C4-2B (cell line): ENCODE measurements around the gene WDR37.
"Not testable (repeated sequence)": the region's sequence is repeated elsewhere in the genome, so short reads cannot be mapped to it uniquely, and the experiment has no call there.

Experiments used
- H3K27ac ChIP-seq: fragments of 450-650 bp; 2 replicates; pipeline ENCODE4 v1.5.1; 2017
- ZFX ChIP-seq: fragments of 450-650 bp; IDR thresholded peaks from 2 replicates; pipeline ENCODE4 v1.6.1; 2017
- TF ChIP-seq, protein P1 (sequence below): fragments of 450-650 bp; conservative IDR thresholded peaks from 2 replicates; pipeline ENCODE4 v1.5.1; 2017; ENCODE audit warnings: mild to moderate bottlenecking

The WDR37 gene

DNA sequence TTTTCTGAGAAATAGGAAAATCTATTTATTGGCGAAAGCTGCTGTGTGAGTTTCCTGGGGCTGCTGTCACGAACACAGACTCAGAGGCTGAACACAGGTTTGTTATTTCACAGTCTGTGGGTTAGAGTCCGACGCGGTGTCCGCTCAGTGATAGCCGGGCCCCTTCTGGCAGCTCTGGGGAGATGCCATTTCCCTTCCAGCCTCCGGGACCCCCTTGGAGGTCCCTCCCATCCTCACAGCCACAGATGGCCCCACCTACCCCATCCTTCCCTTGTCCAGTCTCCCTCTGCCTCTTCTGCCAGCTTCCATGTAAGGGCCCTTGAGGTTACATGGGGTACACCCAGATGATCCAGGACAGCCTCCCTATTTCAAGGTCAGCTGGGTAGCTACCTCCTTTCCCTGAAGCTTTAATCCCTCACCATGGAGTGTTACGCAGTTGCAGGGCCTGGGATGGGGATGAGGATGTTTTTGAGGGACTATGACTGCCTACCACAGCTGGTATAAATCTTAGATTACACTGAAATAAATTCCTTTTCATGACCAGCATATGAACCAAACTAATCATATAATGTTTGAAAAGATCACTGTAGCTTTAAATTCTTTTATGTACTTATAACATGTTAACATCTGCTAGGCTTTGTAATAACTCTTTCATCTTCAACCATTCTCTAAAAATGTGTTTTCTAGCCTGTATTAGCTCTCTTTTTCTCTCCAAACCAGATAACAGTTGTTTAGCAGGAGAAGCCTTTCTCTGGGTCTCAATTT lies 98.5 kb downstream of the WDR37 start:
- no peak for TF ChIP-seq ZFX
- TF ChIP-seq, protein P1, sequence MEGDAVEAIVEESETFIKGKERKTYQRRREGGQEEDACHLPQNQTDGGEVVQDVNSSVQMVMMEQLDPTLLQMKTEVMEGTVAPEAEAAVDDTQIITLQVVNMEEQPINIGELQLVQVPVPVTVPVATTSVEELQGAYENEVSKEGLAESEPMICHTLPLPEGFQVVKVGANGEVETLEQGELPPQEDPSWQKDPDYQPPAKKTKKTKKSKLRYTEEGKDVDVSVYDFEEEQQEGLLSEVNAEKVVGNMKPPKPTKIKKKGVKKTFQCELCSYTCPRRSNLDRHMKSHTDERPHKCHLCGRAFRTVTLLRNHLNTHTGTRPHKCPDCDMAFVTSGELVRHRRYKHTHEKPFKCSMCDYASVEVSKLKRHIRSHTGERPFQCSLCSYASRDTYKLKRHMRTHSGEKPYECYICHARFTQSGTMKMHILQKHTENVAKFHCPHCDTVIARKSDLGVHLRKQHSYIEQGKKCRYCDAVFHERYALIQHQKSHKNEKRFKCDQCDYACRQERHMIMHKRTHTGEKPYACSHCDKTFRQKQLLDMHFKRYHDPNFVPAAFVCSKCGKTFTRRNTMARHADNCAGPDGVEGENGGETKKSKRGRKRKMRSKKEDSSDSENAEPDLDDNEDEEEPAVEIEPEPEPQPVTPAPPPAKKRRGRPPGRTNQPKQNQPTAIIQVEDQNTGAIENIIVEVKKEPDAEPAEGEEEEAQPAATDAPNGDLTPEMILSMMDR: no peak
- no peak overlapping the region for H3K27ac ChIP-seq

DNA sequence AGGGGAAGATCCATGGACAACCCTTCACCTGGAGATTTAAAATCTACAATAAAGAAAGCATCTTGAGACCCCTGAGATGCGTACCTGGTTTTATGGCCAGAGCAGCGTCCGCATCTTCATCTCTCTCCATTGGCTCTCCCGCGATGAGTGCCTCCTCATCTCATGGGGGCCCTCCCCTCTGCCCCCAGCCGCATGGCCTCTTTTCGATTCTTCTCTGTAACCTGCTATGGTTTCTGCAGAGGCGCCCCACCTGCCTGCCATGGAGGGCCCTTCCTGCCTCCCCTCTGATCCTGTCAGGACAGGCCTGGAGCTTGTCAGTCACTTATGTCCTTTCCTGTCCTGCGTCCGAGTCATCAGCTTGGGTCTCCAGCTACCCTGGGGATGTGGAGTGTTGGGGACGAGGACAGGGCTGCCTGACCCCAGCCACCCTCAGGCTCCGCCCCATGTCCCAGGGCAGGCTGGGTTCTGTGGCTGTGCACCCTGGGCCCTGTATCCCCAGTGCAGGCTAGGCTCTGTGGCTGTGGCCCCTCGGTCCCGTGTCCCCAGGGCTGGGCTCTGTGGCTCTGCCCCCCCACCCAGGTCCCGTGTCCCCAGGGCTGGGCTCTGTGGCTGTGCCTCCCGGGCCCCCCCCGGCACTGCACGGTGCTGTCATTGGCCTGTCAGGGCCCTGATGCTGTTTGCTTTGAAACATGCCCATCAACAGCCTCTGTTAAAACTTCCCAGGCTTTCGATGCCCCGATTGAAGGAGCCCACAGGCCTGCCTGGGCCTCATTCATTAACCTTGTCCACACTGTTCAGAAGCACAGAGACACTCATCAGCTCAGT lies 99.8 kb downstream of the WDR37 start:
- no peak for TF ChIP-seq ZFX
- TF ChIP-seq, protein P1: no peak
- H3K27ac ChIP-seq: no peak overlapping the region

DNA sequence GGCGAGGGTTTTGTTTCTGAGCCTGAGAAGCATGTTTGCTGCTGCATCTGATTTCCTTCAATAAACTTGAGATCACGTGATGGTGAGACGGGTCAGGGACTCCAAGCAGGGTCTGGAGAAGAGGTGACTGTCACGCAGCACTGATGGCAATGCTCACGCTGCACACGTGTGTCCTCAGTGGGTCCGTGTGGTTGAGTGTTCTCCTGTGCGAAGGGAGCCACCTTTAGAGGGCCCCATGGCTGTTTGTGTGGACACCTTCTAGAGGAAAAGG lies 100.4 kb downstream of the WDR37 start:
- TF ChIP-seq, protein P1: no peak
- TF ChIP-seq ZFX: no peak
- H3K27ac ChIP-seq: no peak overlapping the region

DNA sequence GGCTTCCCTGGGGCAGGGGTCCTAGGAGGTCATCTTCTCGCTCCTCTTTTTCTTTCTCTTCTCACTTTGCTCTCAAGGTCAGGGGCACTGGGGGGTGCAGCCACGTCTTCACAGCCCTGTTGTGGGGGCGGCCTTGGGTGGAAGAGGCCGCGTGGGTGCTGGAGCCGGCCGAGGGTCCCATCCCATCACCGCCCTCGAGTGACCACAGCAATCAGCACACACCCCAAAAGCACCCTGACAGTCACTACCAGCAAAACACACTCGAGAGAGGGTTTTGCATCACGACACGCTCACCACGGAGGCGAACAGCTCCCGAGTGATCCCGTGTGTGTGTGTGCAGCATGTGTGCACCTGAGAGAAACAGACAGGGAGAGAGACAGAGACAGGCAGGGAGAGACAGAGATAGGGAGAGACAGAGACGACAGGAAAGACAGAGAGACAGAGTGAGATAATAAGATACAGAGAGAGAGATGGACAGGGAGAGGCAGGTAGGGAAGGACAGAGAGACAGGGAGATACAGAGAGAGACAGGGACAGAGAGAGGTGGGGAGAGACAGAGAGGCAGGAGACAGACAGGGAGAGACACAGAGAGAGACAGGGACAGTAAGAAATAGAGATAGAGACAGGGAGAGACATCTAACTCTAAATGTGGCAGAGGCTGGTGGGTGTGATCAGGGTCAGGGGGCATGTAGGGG lies 100.9 kb downstream of the WDR37 start:
- TF ChIP-seq, protein P1: no peak
- no peak for TF ChIP-seq ZFX
- H3K27ac ChIP-seq: no peak overlapping the region

DNA sequence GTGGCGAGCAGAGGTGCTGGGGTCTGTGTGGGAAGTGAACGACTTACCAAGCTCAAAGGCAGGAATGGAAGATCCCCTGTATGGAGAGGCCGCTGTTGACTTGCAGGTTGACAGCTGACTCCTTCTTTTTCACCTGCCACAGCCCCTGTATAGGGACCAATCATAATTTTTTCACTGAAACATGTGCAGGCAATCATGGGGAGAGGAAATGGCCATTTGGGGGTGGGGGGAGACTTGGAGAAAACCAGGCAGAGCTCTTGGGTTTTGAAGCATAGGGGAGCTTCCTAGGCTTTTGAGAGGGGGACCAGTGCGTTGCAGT lies 101.4 kb downstream of the WDR37 start:
- no peak overlapping the region for H3K27ac ChIP-seq
- no peak for TF ChIP-seq ZFX
- TF ChIP-seq, protein P1: no peak

DNA sequence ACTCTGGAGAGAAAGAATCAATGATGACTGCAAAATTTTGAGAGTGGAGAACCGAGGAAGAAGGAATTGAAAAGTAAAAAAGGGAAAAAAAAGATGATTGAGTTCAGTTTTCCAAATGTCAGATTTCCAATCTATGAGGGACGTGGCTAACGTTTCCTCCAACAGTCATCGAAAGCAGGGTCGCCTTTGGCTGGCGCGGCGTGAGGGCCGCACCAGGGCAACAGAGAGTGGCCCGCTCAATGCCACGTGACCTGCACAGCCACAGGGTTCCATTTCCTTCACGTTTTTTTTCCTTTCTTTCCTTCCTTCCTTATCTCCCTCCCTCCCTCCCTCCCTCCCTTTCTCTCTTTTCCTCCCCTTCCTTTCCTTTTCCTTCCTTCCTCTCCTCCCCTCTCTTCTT lies 101.9 kb downstream of the WDR37 start:
- TF ChIP-seq, protein P1: no peak
- TF ChIP-seq ZFX: no peak
- H3K27ac ChIP-seq: no peak overlapping the region

DNA sequence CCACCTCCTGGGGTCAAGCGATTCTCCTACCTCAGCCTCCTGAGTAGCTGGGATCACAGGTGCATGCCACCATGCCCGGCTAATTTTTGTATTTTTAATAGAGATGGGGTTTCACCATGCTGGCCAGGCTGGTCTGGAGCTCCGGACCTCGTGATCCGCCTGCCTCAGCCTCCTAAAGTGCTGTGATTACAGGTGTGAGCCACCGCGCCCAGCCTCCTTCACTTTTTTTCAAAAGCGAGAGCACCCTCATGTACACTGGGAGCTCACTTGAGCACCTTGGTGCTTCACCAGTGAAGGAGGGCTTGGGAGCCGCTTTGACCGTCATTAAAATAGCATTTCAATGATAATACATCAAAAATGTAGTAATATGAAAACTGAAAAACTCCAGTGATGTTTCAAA lies 102.4 kb downstream of the WDR37 start:
- H3K27ac ChIP-seq: not testable (repeated sequence)
